Activated T-helper 1 cell treated with anti-CD3 and anti-CD28 coated beads, Interleukin-2, amount 50 U/mL, for 16 hours (primary cell): ENCODE data around the gene TMEM74B.
"Not testable (repeated sequence)": the region's sequence is repeated elsewhere in the genome, so short reads cannot be mapped to it uniquely, and the experiment has no call there.

Experiments
- DNase-seq, 2 donors: peaks; one replicate each; pipeline ENCODE4 v3.0.0-alpha.2; 2020; ENCODE audit warnings: low read depth in 1 of 2, low spot score in 1 of 2

The TMEM74B gene

GRCh38 chr20:1180949-1181348 lies 3.8 kb downstream of the TMEM74B start:
- DNase-seq: no peak

GRCh38 chr20:1178623-1179022 lies 6.2 kb downstream of the TMEM74B start:
- DNase-seq: no peak

GRCh38 chr20:1178103-1178502 lies 6.7 kb downstream of the TMEM74B start:
- DNase-seq: no peak

GRCh38 chr20:1177680-1178079 lies 7.1 kb downstream of the TMEM74B start:
- no peak for DNase-seq

GRCh38 chr20:1174787-1175186 lies 10.0 kb downstream of the TMEM74B start:
- no peak for DNase-seq

- DNase-seq: no peak
Measured at GRCh38 chr20:1173698-1174097, 11.1 kb downstream of the TMEM74B start.

- no peak for DNase-seq
Measured at GRCh38 chr20:1171461-1172093, 13.2 kb downstream of the TMEM74B start.

GRCh38 chr20:1169224-1169623 lies 15.6 kb downstream of the TMEM74B start:
- no peak for DNase-seq

- DNase-seq: no peak
Measured at GRCh38 chr20:1166948-1167720, 17.6 kb downstream of the TMEM74B start.

- DNase-seq: no peak
Measured at GRCh38 chr20:1165941-1166340, 18.8 kb downstream of the TMEM74B start.

- DNase-seq: no peak
Measured at GRCh38 chr20:1165521-1165920, 19.3 kb downstream of the TMEM74B start.

- no peak for DNase-seq
Measured at GRCh38 chr20:1164871-1165270, 19.9 kb downstream of the TMEM74B start.

- no peak for DNase-seq
Measured at GRCh38 chr20:1163653-1164052, 21.1 kb downstream of the TMEM74B start.

- DNase-seq: no peak
Measured at GRCh38 chr20:1163105-1163504, 21.7 kb downstream of the TMEM74B start.

- no peak for DNase-seq
Measured at GRCh38 chr20:1160991-1161390, 23.8 kb downstream of the TMEM74B start.

GRCh38 chr20:1160496-1160895 lies 24.3 kb downstream of the TMEM74B start:
- DNase-seq: no peak

- DNase-seq: no peak
Measured at GRCh38 chr20:1155342-1155741, 29.4 kb downstream of the TMEM74B start.

- no peak for DNase-seq
Measured at GRCh38 chr20:1154691-1155090, 30.1 kb downstream of the TMEM74B start.

- no peak for DNase-seq
Measured at GRCh38 chr20:1154226-1154625, 30.6 kb downstream of the TMEM74B start.

- DNase-seq: no peak
Measured at GRCh38 chr20:1150968-1151367, 33.8 kb downstream of the TMEM74B start.

GRCh38 chr20:1150218-1150617 lies 34.6 kb downstream of the TMEM74B start:
- DNase-seq: no peak

GRCh38 chr20:1149812-1150211 lies 35.0 kb downstream of the TMEM74B start:
- DNase-seq: not testable (repeated sequence)

GRCh38 chr20:1146957-1147356 lies 37.8 kb downstream of the TMEM74B start:
- no peak for DNase-seq
